NCI-H1092 treated with DMSO at 0.1 percent for 48 hours (cell line): ENCODE results near the gene OR10A5.
"Not testable (repeated sequence)": the region's sequence is repeated elsewhere in the genome, so short reads cannot be mapped to it uniquely, and the experiment has no call there.

ENCODE experiments used
- DNase-seq: peaks from one replicate; lab custom pipeline; 2025; lab: John Stamatoyannopoulos, UW

Gene OR10A5, protein sequence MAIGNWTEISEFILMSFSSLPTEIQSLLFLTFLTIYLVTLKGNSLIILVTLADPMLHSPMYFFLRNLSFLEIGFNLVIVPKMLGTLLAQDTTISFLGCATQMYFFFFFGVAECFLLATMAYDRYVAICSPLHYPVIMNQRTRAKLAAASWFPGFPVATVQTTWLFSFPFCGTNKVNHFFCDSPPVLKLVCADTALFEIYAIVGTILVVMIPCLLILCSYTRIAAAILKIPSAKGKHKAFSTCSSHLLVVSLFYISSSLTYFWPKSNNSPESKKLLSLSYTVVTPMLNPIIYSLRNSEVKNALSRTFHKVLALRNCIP

DNA sequence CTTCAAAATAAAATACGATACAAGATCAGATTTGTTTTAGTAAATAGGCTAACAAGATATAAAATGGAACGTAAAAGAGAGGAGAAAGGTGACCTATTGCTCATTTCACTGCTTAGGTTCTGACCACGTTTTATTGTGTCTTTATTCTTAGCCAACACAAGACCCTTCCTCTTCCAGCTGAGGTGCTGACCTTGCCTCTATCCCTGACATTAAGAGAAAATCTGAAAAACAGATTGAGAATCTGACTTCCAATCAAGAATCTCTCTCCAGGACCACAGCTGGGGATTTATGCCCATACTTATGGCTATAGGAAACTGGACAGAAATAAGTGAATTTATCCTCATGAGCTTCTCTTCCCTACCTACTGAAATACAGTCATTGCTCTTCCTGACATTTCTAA is at the start of gene OR10A5:
Gene OR10A5, plus strand, starts transcription at position 301 of the 400 bp plus-strand sequence. Its CDS starts 0 bp downstream, at position 301.
- no peak for DNase-seq

DNA sequence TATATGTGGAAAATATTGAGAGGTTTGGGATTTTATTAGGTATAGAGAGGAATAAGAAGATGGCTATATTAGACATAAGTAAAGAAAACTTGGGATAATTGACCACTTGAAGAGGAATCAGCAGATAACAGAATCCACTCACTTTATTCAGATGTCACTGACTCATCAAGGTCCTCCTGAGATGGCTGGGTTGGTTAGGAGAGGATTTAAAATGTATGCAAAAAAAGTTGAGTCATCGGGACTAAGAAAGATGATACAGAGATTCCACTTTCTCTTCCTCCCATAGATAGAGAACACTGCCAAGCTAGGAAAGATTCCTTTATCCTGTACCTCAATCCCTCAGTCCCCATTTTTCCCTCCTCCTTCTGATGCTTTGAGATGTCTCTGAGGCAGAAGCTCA is 46.1 kb upstream of the OR10A5 start, which contains the start of gene OR6A2:
Gene OR6A2, minus strand, starts transcription at position 288 of the 400 bp plus-strand sequence. CDS start 3,981 bp downstream, outside the sequence.
- no peak for DNase-seq

DNA sequence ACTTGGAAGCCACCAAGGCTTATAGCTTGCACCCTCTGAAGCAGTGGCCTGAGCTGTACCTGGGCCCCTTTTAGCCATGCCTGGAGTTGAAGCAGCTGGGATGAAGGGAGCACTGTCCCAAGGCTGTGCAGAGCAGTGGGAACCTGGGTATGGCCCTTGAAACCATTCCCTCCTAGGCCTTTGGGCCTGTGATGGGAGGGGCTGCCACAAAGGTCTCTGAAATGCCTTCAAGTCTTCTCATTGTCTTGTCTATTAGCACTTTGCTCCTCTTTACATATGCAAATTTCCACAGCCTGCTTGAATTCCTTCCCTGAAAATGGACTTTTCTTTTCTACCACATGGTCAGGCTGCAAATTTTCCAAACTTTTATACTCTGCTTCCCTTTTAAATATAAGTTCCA is 44.4 kb upstream of the OR10A5 start:
- not testable (repeated sequence) for DNase-seq

DNA sequence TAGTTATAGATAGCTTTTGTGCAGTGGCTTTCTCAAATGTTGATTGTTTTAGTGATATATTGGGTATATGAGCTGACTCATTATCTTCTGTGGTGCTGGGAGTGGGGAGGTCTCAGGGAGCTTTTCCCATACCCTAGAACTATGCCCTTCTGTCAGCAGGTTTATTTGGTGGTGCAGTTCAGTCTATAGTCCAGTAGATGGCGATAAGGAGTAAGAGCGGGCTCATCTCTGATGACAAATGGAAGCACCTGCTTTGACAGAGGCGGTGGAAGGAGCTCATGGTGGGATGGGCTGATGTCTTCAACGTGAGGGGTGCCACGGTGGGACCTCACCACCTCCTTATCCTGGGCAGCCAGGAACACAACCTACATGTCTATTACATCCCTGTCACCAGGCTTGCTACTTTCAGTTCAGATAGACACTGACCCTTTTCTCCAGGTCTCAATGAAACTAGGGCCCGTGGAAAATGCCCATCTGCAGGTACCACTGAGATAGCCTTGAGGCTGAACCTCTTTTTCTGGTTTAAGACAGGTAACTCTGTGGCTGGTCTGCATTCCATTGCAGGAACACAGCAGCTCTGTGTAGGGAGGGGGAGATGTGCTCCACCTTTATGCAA is 33.0 kb upstream of the OR10A5 start:
- DNase-seq = peak; percentile 15

DNA sequence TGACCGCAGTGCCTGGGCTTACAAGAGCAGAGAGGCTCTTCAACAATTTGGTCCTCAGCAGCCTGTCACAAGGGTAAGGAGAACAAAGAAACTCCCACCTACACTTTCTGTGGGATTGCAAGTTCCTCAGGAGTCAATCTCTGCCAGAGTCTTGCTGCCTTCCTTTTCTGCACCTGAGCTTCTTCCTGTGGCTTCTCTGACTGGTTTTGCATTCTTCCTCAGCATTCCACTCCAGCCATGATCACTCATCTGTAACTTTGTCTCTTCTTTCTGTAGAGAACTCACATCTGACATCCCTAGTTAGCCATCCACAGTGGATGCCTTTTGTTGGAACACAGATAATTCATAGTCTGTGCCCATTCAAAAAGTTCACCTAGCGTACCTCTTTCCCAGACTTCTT is 31.8 kb upstream of the OR10A5 start:
- no peak for DNase-seq

DNA sequence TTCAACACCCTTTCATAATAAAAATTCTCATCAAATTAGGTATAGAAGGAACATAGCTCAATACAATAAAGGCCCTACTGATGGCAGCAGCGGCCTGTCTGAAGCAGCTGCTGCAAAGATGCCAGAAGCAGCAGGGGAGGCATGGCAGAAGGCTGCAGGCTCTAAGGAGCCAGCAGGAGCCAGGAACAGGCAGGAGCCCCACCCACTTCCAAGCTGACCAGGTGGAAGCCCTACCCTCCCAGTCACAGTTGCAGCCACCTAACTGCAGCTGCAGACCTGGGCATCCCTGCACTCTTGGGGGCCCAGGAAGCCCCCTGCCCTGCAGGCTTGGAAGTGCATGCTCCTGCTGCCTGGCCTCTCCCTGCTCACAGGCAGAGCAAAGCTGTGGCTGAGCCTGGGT is 27.8 kb upstream of the OR10A5 start:
- no peak for DNase-seq

DNA sequence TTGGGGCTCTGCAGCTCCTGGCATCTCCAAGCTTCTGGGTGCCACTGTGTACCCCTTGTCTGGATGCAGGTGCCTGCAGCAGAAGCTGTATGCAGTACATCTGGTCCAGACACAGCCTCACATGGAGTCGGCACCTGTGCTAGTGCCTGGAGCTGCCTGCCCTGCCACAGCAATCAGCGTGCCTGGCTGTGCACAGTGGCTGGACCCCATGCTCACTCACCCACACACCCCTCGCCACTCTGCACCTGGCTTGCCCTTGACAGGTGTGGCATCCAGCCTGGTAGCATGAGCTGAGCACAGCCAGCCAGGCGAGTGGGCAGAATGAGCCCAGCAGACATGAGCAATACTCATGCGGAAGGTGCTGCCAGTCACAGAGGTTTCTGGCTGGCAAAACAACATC is 26.5 kb upstream of the OR10A5 start:
- no peak for DNase-seq

DNA sequence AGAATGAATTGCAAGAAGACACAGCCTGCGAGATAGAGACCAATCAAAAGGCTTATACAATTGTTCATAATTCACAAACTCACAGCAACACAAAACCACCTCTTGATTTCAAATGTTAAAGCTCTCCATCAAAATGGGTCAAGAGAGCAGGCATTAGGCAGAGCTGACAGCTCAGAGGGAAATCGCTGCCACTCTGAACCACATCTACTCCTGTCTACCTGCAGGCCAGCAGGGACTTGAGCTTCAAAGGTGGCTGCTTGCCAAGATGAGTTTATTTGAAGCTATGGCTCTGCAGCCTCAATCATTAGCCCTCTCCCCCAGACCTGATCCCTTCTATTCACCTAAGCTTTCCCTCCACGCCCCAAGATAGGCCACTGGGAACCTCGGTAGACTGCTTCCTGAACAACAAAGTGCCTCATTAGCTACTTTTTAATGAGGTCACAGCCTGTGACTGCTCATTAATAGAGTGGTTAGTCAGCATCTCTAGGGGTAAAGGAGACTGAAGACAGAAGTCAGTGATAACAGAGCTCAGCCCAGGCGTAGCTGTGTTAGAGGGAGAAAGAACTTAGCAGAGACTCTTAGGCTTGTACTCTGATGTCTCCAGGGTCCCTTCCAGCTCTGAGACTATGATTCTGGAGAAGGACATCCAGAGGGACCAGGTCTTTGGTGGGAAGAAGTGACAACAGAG is 21.2 kb upstream of the OR10A5 start:
- DNase-seq = no peak

DNA sequence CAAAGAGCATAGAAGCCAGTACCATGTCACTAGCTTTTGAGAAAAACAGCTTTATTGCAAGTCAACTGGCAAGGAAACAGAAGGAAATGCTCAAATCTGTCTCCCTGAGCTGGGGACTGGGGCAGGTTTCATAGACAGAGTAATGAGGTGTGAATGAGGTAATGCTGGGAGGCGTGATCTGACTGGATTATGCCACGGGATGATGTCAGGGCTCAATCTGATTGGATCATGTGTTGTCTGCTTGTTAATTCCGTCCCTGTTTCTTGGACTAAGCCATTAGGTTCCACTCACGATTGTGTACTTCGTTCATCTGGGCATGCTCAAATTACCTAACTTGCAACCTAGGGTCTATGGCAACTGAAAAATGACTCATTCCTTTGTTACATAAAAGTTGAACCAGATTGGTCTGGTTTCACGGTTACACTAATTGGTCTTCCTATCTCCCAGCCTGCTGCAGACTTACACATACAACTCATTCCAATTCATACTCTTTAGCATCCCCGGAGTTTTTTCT is 20.2 kb upstream of the OR10A5 start:
- no peak for DNase-seq

DNA sequence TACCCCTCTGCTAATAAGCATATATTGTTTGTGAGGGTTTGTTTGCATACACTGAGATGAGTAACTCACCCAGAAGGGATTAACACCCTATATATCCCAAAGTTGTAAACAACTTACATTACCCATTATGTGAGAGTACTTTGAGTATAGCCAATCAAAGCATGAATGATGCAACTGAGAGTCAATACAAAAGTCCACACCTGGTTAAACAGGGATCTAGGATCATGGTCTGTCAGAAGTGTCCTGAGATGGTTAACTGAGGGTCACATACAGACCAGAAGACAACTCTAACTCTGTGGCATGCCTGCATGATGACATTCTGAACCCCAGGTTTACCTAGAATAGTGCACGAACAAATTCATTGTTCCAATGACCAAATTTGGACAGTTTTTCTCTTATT is 17.4 kb upstream of the OR10A5 start:
- no peak for DNase-seq

DNA sequence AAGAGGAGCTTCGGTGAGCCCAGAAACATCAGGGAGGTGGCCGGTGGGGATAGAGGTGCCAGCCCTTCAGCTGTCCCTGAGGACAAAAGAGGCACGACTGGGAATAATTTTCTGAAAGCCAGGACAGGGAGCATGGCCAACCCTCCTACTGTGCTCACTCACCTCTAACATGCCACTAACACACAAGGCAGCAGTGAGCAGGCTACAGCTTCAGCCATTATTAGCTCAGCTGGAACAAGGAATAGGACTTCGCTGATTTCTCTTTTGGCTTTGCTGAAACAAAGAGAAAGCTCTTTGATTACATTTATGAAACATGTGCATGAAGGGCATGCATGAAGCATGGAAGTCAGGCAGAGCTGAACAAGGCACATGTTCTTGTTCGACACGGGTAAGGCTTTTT is 12.1 kb upstream of the OR10A5 start:
- no peak for DNase-seq

DNA sequence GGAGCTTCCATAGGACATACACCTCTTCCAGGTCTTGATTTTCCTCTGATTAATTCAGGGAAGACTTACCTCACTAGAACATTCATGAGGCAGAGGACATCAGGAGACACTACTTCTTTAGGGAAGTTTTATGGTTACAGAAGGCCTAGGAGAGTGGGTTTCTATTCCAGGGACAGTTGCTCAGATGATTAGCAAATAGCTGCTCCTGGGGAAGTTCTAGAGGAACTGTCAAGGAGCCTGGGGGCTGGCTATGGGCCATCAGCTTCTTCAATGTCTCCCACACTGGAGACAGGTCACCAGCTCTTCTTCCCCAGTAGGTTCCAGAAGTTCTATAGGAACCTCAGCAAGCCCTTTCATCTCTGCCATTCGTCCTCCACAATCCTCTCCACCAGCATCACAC is 11.5 kb upstream of the OR10A5 start:
- no peak for DNase-seq

DNA sequence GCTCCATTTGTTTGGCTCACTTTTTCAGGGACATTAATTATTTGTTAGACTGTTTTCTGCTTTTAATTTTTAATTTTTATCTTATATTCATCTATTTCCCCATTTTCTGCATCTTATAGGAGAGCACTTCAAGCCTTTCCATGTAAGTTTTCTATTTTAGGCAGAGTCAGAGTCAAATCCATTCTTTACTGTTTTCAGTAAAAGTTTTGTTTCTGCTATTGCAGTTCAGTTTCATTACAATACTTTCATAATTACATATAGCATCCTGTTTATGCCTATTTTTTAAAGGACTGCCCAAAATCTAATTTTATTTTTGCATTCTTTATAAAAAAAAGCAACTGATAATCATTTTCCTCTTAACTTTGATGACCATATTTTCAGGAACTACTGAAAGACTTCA is 3.8 kb upstream of the OR10A5 start:
- no peak for DNase-seq

DNA sequence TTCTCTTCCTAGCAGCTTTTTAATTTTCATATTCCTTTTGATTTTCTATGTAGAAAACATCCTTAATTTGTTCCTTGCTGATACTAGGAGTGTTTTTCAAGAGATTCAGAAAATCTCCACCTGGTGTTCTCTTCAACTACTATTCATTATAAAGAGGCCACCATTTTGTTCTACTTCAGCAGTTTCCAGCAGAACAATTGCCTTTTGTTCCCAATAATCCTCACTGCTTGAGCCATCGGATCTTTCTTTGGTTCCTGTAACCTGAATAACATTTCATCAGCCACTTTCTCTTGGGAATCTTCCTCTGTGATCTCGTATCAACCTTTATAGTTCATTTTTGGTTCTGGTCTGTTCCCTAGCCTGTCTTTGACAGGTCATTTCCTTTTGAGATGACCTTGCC is 1.8 kb upstream of the OR10A5 start:
- no peak for DNase-seq

DNA sequence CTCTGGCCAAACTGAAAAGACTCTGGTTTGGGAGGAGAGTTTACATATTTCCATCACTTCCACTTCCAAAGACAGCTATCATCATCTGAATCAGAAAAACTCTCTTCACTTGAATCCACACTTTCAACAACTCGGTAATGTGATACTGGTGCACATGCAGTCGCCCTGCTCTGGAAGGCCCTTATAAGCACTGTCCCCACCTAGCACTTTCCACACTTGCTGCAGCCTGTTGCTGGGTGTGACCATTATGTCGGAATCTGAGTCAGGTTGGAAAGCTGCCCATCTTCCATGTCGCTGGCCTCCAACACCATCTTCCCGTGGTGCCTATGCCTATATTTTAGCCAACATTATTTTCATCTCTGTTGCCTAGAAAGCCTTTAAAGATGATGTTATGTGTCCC is 1.1 kb upstream of the OR10A5 start:
- no peak for DNase-seq

DNA sequence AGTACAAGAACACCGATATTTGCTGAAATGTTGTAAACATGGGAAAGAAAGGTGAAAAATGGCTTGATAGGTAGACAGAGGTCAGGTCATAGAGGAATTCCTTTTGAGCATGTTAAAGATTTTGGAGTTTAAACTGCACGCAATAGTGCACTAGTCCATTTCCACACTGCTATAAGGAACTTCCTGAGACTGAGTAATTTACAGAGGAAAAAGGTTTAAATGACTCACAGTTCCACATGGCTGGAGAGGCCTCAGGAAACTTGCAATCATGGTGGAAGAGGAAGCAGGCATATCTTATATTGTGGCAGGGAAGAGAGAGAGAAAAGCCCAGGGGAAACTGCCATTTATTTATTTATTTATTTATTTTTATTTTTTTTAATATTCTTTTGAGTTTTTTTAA is 5.0 kb downstream of the OR10A5 start:
- DNase-seq = no peak

DNA sequence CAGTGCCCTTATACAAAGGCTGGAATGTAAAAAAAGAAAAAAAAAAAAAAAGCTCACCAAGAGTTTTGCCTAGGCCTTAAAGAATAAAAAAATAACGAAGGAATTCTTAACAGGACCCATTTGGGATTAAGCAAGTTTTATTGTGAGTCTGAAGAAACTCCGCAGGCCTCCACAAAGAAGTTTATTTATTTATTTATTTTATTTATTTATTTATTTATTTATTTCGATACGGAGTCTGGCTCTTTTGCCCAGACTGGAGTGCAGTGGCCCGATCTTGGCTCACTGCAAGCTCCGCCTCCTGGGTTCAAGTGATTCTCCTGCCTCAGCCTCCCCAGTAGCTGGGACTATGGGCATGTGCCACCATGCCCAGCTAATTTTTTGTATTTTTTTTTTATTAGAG is 9.3 kb downstream of the OR10A5 start:
- not testable (repeated sequence) for DNase-seq

DNA sequence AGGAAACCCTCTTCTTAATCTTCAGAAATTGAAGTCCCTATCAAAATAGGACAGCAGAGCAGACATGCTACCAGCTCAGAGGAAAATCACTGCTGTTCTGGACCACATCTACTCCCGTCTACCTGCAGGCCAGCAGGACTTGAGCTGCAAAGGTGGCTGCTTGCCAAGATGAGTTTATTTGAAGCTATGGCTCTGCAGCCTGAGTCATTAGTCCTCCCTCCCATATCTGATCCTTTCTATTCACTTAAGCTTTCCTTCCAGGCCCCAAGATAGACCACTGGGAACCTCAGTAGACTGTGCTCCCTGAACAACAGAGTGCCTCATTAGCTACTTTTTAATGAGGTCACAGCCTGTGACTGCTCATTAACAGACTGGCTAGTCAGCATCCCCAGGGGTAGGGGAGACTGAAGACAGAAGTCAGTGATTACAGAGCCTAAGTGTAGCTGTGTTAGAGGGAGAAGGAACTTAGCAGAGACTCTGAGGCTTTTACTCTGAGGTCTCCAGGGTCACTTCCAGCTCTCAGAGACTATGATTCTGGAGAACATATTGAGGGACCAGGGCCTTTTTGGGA is 10.6 kb downstream of the OR10A5 start:
- no peak for DNase-seq

DNA sequence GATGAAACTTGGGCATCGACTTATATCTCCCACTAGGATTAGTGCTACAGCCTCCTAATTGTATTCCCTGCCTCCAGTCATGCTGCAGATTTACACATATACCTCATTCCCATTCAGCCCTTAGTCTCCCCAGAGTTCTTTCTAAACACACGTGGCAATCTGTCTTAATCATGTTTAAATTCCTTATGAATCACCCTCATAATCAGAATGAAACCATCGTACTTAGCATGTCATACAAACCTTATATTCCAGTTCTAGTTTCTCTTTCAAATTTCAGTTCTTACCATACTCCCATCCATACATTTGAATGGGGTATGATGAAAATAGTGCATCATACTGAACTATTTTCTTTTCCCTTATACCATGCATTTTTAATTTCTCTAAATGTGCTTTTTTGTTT is 11.4 kb downstream of the OR10A5 start:
- no peak for DNase-seq

DNA sequence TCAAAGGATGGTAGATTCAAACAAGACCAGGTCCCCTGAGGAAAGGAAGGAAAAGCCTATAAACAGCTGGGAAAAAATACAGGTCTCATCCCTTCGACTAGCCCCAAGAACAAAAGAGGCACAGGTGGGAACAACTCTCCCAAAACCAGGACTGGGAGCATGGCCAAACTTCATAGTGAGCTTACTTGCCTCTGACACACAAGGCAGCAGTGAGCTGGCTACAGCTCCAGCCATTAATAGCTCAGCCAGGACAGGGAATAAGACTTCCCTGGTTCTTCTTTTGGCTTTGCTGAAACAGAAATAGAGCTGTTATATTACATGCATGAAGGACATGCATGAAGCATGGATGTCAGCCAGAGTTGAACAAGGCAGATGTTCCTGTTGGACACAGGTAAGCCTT is 17.5 kb downstream of the OR10A5 start, which contains the start of gene OR10A2:
Gene OR10A2, plus strand, starts transcription at position 97 of the 400 bp plus-strand sequence. CDS start 6,698 bp downstream, outside the sequence.
- DNase-seq = no peak

DNA sequence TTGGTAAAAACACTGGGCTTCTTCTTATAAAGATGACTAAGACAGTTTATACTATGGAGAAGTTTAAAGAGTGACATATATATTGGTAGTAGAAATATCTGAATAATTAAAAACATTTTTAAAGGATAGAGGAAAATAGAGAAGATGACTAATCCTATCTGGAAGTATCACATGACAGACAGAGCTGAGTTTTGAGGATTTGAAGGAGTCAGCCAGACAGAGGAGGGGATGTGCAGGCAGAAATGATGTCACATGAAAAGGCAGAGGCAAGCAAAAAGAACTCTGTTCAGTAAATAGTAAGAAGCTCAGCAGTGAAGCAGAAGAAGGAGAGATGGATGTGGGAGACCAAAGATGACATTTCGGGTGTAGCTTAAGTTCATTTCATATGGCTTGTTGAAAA is 19.0 kb downstream of the OR10A5 start:
- no peak for DNase-seq

DNA sequence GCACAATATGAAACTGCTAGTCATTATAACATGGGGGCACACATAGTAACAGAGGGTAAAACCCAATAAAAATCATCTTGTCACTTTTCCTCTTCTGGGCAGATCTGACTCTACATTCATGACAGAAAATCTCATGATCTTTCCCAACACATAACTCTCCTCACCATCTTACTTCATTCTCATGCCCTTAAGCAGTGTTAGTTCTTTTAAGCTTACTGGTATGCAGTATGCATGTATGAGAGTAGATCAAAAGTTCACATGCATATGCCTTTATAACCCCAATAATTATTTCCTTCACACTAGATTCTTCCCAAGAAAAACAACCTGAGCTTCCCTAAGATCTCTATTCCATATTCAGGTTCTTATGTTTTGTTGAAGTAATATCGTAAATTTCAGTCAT is 25.8 kb downstream of the OR10A5 start:
- DNase-seq = no peak

DNA sequence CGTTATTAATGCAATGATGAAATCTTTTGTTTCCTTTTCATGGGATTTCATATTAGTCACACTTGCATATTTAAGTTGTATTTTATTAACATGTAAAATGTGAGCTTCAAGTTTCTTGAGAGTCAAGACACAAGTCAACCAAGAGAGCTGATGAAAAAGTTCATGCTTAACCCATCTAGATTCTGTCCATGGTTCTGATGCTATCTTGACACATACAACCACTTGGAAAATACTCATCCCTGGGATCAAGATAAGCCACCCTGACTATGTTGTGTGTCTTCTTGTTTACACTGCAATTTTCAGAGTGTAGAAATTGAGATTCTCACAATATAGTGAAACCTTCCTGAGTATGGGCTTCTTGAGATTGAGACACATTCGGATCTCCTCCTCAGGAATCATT is 30.3 kb downstream of the OR10A5 start:
- no peak for DNase-seq
